OCI-LY1 (cell line): Measurements from ENCODE around the gene SP8.

ENCODE experiments used
- H2AFZ ChIP-seq: fragments of 200-600 bp; sonication (generic), shearing (Covaris generic); 2 replicates; pipeline ENCODE4 v1.6.0; 2014; ENCODE audit warnings: antibody characterized with exemption, mild to moderate bottlenecking, low read length
- H3F3A ChIP-seq: fragments of 200-600 bp; sonication (generic), shearing (Covaris generic); 2 replicates; pipeline ENCODE4 v1.6.0; 2014; ENCODE audit warnings: mild to moderate bottlenecking, antibody characterized with exemption, low read length, moderate library complexity; ENCODE audit not compliant: insufficient read depth
- H3K27ac ChIP-seq: fragments of 200-600 bp; sonication (generic); 2 replicates; pipeline ENCODE4 v1.5.1; 2014; ENCODE audit warnings: low read length, mixed run types, mild to moderate bottlenecking, low read depth; ENCODE audit not compliant: poor library complexity, severe bottlenecking
- H3K27me3 ChIP-seq: fragments of 200-600 bp; sonication (generic); 2 replicates; pipeline ENCODE4 v1.6.0; 2014; ENCODE audit warnings: antibody characterized with exemption, mild to moderate bottlenecking, low read length, moderate library complexity; ENCODE audit not compliant: insufficient read depth
- H3K36me3 ChIP-seq: fragments of 200-600 bp; sonication (generic); 2 replicates; pipeline ENCODE4 v1.6.1; 2014; ENCODE audit warnings: mild to moderate bottlenecking, antibody characterized with exemption, low read length, moderate library complexity, mixed read lengths; ENCODE audit not compliant: insufficient read depth
- H3K4me1 ChIP-seq: fragments of 200-600 bp; sonication (generic); 2 replicates; pipeline ENCODE4 v1.5.1; 2014; ENCODE audit warnings: mild to moderate bottlenecking, low read length, moderate library complexity; ENCODE audit not compliant: insufficient read depth, severe bottlenecking
- H3K4me2 ChIP-seq: fragments of 200-600 bp; sonication (generic), shearing (Covaris generic); 2 replicates; pipeline ENCODE4 v1.6.1; 2014; ENCODE audit warnings: low read length
- H3K4me3 ChIP-seq: fragments of 200-600 bp; sonication (generic); 2 replicates; pipeline ENCODE4 v1.5.1; 2014; ENCODE audit warnings: low read length, low read depth, mild to moderate bottlenecking, mixed read lengths; ENCODE audit not compliant: poor library complexity, severe bottlenecking
- H3K79me2 ChIP-seq: fragments of 200-600 bp; shearing (Covaris generic); 2 replicates; pipeline ENCODE4 v1.6.1; 2016; ENCODE audit warnings: mixed run types, low read length, mixed read lengths; ENCODE audit not compliant: insufficient read depth
- H3K9ac ChIP-seq: fragments of 200-600 bp; sonication (generic), shearing (Covaris generic); 2 replicates; pipeline ENCODE4 v1.6.1; 2014; ENCODE audit warnings: mild to moderate bottlenecking, low read length, mixed read lengths
- H3K9me2 ChIP-seq: fragments of 200-600 bp; sonication (generic), shearing (Covaris generic); 2 replicates; pipeline ENCODE4 v1.6.1; 2014; ENCODE audit warnings: low read depth, mild to moderate bottlenecking, low read length, mixed read lengths
- H3K9me3 ChIP-seq: fragments of 200-600 bp; shearing (Covaris generic); 2 replicates; pipeline ENCODE4 v1.6.1; 2014; ENCODE audit warnings: low read length, mixed read lengths
- H4K20me1 ChIP-seq: fragments of 200-600 bp; sonication (generic), shearing (Covaris generic); 2 replicates; pipeline ENCODE4 v1.6.0; 2016; ENCODE audit warnings: mild to moderate bottlenecking, low read length; ENCODE audit not compliant: insufficient read depth
- EZH2 ChIP-seq: fragments of 200-600 bp; sonication (generic), shearing (Covaris generic); IDR thresholded peaks from 2 replicates; pipeline ENCODE4 v1.8.0; 2017; ENCODE audit warnings: borderline replicate concordance, mixed run types, mild to moderate bottlenecking, antibody characterized with exemption, low read length, moderate library complexity, mixed read lengths
- TF ChIP-seq, protein P1 (sequence below): fragments of 200-600 bp; sonication (generic), shearing (Covaris generic); IDR thresholded peaks from 2 replicates; pipeline ENCODE4 v1.5.1; 2017; ENCODE audit warnings: mild to moderate bottlenecking, antibody characterized with exemption, low read length, moderate library complexity, mixed read lengths

The SP8 gene

DNA sequence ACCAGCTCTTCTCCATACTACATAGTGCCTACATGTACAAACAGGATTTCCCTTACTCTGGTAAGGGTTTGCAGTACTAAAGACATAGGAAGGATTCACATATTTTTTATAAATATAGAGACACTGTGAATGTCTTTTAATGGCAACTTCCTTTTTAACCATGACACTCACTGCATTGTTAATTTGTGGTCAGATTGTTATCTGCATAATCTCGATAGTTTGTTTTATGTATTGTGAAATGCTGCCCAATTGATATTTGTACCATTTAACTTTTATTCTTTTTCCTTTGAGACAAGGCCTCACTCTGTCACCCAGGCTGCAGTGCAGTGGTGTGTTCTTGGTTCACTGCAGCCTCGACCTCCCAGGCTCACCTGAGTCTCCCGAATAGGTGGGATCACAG lies 39.7 kb downstream of the SP8 start:
- Histone ChIP-seq H2AFZ (no peak overlapping the region), H3K9me3 (no peaks in the 10 kb centered on the region), H3K9ac (no peak overlapping the region)

DNA sequence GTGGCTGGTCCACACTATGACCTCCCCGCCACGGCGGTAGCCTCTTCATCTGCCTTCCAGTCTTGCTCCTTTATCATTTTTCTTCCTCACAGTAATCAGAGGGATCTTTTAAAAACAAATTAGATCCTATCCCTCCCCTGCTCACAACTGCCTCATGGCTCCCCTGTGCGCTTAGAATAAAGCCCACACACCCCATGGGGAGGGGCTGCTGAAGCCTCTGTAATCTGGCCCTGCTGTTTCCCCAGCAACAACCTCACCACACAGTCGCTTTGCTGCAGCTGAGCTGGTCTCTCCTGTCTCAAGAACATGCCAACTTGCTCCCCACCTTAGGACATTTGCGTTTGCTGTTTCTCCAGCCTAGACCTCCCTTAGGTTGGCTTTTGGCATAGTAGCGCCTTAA lies 41.0 kb downstream of the SP8 start:
- Histone ChIP-seq H2AFZ (no peak overlapping the region), H3K79me2 (no peaks in the 10 kb centered on the region), H3F3A (no peaks in the 10 kb centered on the region), H3K9me2 (no peaks in the 10 kb centered on the region), H3K36me3 (no peaks in the 10 kb centered on the region), H3K4me2 (no peak overlapping the region), H3K9ac (no peak overlapping the region), H3K4me3 (no peak overlapping the region), H3K27ac (no peak overlapping the region), H3K27me3 (no peaks in the 10 kb centered on the region; the same call in 1 of the 2 replicates), H3K4me1 (no peaks in the 10 kb centered on the region), H3K9me3 (no peaks in the 10 kb centered on the region), H4K20me1 (no peaks in the 10 kb centered on the region)
- TF ChIP-seq, protein P1, sequence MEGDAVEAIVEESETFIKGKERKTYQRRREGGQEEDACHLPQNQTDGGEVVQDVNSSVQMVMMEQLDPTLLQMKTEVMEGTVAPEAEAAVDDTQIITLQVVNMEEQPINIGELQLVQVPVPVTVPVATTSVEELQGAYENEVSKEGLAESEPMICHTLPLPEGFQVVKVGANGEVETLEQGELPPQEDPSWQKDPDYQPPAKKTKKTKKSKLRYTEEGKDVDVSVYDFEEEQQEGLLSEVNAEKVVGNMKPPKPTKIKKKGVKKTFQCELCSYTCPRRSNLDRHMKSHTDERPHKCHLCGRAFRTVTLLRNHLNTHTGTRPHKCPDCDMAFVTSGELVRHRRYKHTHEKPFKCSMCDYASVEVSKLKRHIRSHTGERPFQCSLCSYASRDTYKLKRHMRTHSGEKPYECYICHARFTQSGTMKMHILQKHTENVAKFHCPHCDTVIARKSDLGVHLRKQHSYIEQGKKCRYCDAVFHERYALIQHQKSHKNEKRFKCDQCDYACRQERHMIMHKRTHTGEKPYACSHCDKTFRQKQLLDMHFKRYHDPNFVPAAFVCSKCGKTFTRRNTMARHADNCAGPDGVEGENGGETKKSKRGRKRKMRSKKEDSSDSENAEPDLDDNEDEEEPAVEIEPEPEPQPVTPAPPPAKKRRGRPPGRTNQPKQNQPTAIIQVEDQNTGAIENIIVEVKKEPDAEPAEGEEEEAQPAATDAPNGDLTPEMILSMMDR, result no peak
- TF ChIP-seq EZH2, result no peak

More for the DNA sequence above, 39.7 kb downstream of the SP8 start:
- no peaks in the 10 kb centered on the region for H3K9me2 ChIP-seq
- H3K27me3 ChIP-seq, result no peaks in the 10 kb centered on the region; the same call in 1 of the 2 replicates
- no peaks in the 10 kb centered on the region for H3F3A ChIP-seq
- no peak overlapping the region for H3K4me2 ChIP-seq
- H3K79me2 ChIP-seq, result no peaks in the 10 kb centered on the region
- no peak overlapping the region for H3K4me3 ChIP-seq
- TF ChIP-seq, protein P1, result no peak
- no peak for TF ChIP-seq EZH2
- H4K20me1 ChIP-seq, result no peaks in the 10 kb centered on the region
- H3K27ac ChIP-seq, result no peak overlapping the region
- no peaks in the 10 kb centered on the region for H3K36me3 ChIP-seq
- no peaks in the 10 kb centered on the region for H3K4me1 ChIP-seq

DNA sequence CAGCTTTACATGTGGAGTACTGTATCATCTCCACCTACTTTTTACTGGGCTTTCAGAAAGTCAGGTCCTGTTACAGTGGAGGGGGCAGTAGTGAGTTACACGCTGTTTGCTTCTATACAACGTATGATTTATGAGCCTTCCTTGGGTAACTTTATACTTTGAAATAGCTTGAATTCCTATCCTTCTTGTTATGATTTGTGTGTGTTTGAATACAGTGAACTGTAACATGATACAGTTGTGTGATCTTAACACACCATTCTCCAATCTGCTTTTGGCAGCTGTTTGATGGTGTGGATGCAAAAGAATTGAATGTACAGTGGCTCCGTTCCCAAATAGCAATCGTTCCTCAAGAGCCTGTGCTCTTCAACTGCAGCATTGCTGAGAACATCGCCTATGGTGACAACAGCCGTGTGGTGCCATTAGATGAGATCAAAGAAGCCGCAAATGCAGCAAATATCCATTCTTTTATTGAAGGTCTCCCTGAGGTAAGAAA lies 41.7 kb downstream of the SP8 start:
- no peaks in the 10 kb centered on the region for H3F3A ChIP-seq
- no peak overlapping the region for H3K4me2 ChIP-seq
- no peak overlapping the region for H3K9ac ChIP-seq
- H2AFZ ChIP-seq, result no peak overlapping the region
- H3K36me3 ChIP-seq, result no peaks in the 10 kb centered on the region
- H3K79me2 ChIP-seq, result no peaks in the 10 kb centered on the region
- no peak overlapping the region for H3K4me3 ChIP-seq
- H3K9me2 ChIP-seq, result no peaks in the 10 kb centered on the region
- H3K9me3 ChIP-seq, result no peaks in the 10 kb centered on the region
- H3K27ac ChIP-seq, result no peak overlapping the region
- TF ChIP-seq, protein P1, result peak; percentile 40; the same call in 1 of the 2 replicates
- no peak for TF ChIP-seq EZH2
- no peaks in the 10 kb centered on the region; the same call in 1 of the 2 replicates for H3K27me3 ChIP-seq
- H3K4me1 ChIP-seq, result no peaks in the 10 kb centered on the region
- H4K20me1 ChIP-seq, result no peaks in the 10 kb centered on the region
